MCF 10A (cell line): ENCODE measurements around the gene SMPD4. TPM values are rescaled to one million over a fixed set of nuclear protein-coding genes. Genes with fewer than 3 reads are reported as not detected.
"Not testable (repeated sequence)": the region's sequence is repeated elsewhere in the genome, so short reads cannot be mapped to it uniquely, and the experiment has no call there.

ENCODE experiments used
- BruUV-seq: library from RNA; stranded (reverse); fragments of 400-500 nt; replicated peaks from 2 replicates; lab custom pipeline; 2021; lab: Mats Ljungman, UMichigan
- CTCF ChIA-PET: fragments of 300-600 bp; sonication (Branson Sonifier 250); formaldehyde crosslinking; extraction: SDS; loops from one replicate; lab custom pipeline; 2021; ENCODE audit warnings: antibody characterized with exemption, inconsistent platforms; lab: Yijun Ruan, JAX
- POLR2A ChIA-PET: fragments of 300-600, 350-650 bp; sonication (Branson Sonifier 250); formaldehyde crosslinking; extraction: SDS; loops from one replicate; lab custom pipeline; 2020; ENCODE audit warnings: antibody characterized with exemption, inconsistent platforms; lab: Yijun Ruan, JAX
- DNase-seq: peaks from one replicate; pipeline ENCODE4 v3.0.0-alpha.2; 2018; ENCODE audit not compliant: unreplicated experiment
- H3K27ac Mint-ChIP-seq: one replicate; pipeline ENCODE4 v1.8.0; 2022; ENCODE audit warnings: mild to moderate bottlenecking, low read depth, mixed read lengths; ENCODE audit not compliant: unreplicated experiment
- H3K27me3 Mint-ChIP-seq: one replicate; pipeline ENCODE4 v1.8.0; 2022; ENCODE audit warnings: mixed read lengths; ENCODE audit not compliant: insufficient read depth, unreplicated experiment
- H3K36me3 Mint-ChIP-seq: one replicate; pipeline ENCODE4 v1.8.0; 2022; ENCODE audit warnings: mild to moderate bottlenecking, moderate library complexity, mixed read lengths; ENCODE audit not compliant: insufficient read depth, unreplicated experiment
- H3K4me1 Mint-ChIP-seq: one replicate; pipeline ENCODE4 v1.8.0; 2022; ENCODE audit warnings: mixed read lengths; ENCODE audit not compliant: insufficient read depth, unreplicated experiment
- H3K4me3 Mint-ChIP-seq: one replicate; pipeline ENCODE4 v1.8.0; 2022; ENCODE audit warnings: mild to moderate bottlenecking, moderate library complexity, mixed read lengths; ENCODE audit not compliant: unreplicated experiment
- H3K9me3 Mint-ChIP-seq: one replicate; pipeline ENCODE4 v1.8.0; 2022; ENCODE audit warnings: mixed read lengths; ENCODE audit not compliant: unreplicated experiment
- intact Hi-C: fragments of 100-400 bp; cut with micrococcal nuclease; formaldehyde crosslinking; loops from 2 replicates; pipeline ENCODE4 v1.14.1; 2022
- total RNA-seq: library from RNA; stranded (reverse); gene quantifications from 2 replicates; pipeline ENCODE4 v1.2.3, GENCODE V29; 2022
- TF ChIP-seq, protein P1 (sequence below): fragments of 200-600 bp; IDR thresholded peaks from one replicate; pipeline ENCODE4 v1.8.0; 2022; ENCODE audit warnings: antibody characterized with exemption, mild to moderate bottlenecking; ENCODE audit not compliant: unreplicated experiment

The SMPD4 gene
- total RNA-seq, 1 experiment from 2014 or later: 41.1 TPM

DNA sequence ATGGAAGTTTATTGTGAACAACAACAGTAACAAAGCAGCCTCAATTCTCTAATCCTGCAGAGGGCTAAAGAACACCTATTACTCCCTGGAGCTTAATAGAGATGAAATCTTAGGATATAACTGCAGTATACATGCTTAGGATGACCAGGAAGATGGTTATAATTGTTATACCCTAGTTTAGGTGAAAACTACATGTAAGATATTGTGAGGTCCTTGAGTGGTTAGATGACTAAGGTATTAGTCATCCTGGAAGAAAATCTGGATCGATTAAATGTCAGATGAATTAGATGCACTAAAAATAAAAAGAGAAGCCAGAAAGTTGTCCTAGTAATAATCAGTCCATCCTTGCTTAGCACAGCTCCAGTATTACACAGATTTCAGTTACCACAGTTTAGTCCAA lies 39.1 kb upstream of the SMPD4 start:
- BruUV-seq, H3K4me1 Mint-ChIP-seq, H3K27ac Mint-ChIP-seq, H3K36me3 Mint-ChIP-seq, H3K9me3 Mint-ChIP-seq, POLR2A ChIA-PET, intact Hi-C loops, H3K4me3 Mint-ChIP-seq, CTCF ChIA-PET, DNase-seq: not testable (repeated sequence)
- peaks cover 17% of the 10 kb centered on the region for H3K27me3 Mint-ChIP-seq

DNA sequence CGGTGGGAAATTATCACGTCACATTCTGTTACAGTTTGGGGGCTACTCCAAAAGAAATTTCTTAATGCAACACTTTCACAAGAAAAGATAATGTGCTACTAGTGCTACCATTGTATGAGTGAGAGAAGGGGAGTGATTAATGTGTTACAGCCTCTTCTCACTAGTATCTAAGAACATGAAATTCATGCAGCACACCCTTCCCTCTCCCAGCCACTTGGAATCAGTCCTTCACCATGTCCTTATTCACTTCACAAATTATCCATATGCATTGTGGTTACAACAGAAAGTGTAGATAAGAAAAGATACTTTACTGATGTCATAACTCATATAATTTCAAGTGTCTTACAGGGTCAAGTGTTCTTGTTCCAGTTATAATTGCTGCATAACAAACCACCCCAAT lies 37.7 kb upstream of the SMPD4 start:
- H3K27ac Mint-ChIP-seq, CTCF ChIA-PET, intact Hi-C loops, H3K4me1 Mint-ChIP-seq, DNase-seq, POLR2A ChIA-PET, BruUV-seq, H3K36me3 Mint-ChIP-seq, H3K4me3 Mint-ChIP-seq, H3K9me3 Mint-ChIP-seq: not testable (repeated sequence)
- peaks cover 17% of the 10 kb centered on the region for H3K27me3 Mint-ChIP-seq

DNA sequence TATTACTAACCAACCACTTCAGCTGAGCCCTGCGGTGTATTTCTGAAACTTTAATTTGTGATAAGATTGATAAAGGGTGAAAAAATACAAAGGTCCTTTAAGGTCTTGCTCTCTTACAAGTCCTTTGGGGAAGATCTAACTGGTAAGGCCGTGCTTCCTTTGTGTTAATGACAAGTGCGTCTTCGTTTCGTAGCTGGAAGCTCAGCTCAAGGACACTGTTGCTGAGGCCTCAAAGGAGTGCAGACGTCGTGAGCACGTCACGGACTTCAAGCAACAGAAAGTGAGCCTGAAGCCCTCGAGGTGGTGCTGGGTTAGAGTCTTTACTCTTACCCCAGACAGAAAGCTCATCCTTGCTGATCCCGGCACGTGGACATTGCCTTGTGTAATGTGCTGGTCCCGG lies 25.6 kb upstream of the SMPD4 start:
- intact Hi-C loops, CTCF ChIA-PET, H3K9me3 Mint-ChIP-seq, POLR2A ChIA-PET, DNase-seq, H3K27me3 Mint-ChIP-seq, H3K27ac Mint-ChIP-seq, BruUV-seq, H3K4me1 Mint-ChIP-seq, H3K4me3 Mint-ChIP-seq, H3K36me3 Mint-ChIP-seq: not testable (repeated sequence)

DNA sequence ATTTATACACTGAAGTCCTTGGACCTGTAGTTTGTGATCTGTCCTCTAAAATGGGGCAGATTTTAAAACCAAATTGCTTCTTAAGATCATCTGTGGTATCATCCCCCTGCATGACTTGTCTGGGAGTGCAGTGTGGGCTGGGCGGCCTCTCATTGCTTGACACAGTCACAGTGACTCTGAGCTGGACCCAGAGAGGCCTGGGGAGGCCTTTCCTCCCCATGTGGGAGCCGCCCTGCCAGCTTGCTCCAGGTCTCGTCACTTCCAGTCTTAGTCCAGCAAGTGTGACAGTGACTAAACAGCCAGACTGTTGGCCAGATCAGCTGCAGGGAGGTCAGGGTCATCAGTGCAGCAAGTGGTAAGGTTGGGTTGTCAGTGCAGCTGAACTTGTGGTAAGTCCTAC lies 21.7 kb upstream of the SMPD4 start:
- H3K36me3 Mint-ChIP-seq, CTCF ChIA-PET, H3K27me3 Mint-ChIP-seq, BruUV-seq, H3K4me1 Mint-ChIP-seq, intact Hi-C loops, H3K27ac Mint-ChIP-seq, H3K9me3 Mint-ChIP-seq, DNase-seq, POLR2A ChIA-PET, H3K4me3 Mint-ChIP-seq: not testable (repeated sequence)

DNA sequence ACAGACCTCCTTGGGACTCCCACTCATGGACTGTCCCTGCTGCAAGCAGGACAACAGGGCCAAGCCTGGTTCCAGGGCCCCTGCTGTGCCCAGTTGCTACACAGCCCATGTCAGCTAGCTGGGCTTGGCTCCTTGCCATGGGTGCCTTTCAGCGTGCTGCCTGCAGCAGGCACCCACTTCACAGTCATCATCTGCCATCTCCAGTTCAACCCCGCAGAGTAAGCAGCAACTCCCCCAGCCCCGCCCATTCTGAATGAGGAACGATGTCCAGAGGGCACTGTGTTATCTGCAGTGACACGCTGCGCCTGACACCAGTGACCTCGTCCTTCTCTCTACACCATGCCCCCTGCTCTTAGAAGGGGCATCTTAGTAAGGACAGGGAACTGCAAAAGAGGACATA lies 21.1 kb upstream of the SMPD4 start:
- intact Hi-C loops, CTCF ChIA-PET, H3K27me3 Mint-ChIP-seq, BruUV-seq, H3K27ac Mint-ChIP-seq, H3K36me3 Mint-ChIP-seq, H3K9me3 Mint-ChIP-seq, H3K4me3 Mint-ChIP-seq, DNase-seq, POLR2A ChIA-PET, H3K4me1 Mint-ChIP-seq: not testable (repeated sequence)

DNA sequence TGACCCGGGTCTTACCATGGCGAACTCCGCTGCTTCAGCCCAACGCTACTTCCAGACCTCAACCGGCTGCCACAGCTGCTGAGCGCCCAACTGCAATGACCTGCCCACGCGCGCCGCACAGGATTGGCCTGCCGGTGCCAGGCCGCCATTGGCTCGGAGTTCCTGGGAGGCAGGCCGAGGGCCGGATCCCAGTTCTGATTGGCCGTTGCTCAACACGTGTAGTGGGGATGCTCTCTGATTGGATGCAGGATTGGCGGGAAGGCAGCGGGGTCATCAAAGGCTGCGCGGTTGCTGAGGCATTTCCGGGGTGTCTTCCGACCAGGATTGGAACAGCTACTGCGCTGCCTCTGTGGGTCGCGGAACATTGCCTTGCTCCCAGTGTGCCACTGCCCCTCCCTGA lies 16.9 kb upstream of the SMPD4 start, which contains the start of gene TUBA3E:
Gene TUBA3E (minus strand): TSS at position 97 of the 400 bp plus-strand sequence. CDS start 79 bp downstream, at position 18.
- ChIA-PET CTCF (no interaction called here), POLR2A (no interaction called here)
- BruUV-seq: no TSS peak

DNA sequence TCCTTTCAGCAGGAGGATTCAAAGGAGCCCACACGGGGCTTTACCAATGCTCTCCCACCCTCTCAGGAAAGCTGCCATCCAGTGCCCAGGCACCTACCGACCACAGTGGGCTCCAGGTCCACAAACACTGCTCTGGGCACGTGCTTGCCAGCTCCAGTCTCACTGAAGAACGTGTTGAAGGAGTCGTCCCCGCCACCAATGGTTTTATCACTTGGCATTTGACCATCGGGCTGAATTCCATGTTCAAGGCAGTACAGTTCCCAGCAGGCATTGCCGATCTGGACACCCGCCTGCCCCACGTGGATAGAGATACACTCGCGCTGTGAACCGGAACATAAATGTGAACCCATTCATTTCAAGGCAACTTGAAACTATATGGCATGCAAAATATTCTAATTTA lies 14.7 kb upstream of the SMPD4 start:
- H3K36me3 Mint-ChIP-seq, POLR2A ChIA-PET, intact Hi-C loops, CTCF ChIA-PET, DNase-seq, H3K27me3 Mint-ChIP-seq, H3K9me3 Mint-ChIP-seq, H3K4me3 Mint-ChIP-seq, H3K27ac Mint-ChIP-seq, H3K4me1 Mint-ChIP-seq, BruUV-seq: not testable (repeated sequence)

More for the DNA sequence above, 16.9 kb upstream of the SMPD4 start, which contains the start of gene TUBA3E:
- TF ChIP-seq, protein P1, sequence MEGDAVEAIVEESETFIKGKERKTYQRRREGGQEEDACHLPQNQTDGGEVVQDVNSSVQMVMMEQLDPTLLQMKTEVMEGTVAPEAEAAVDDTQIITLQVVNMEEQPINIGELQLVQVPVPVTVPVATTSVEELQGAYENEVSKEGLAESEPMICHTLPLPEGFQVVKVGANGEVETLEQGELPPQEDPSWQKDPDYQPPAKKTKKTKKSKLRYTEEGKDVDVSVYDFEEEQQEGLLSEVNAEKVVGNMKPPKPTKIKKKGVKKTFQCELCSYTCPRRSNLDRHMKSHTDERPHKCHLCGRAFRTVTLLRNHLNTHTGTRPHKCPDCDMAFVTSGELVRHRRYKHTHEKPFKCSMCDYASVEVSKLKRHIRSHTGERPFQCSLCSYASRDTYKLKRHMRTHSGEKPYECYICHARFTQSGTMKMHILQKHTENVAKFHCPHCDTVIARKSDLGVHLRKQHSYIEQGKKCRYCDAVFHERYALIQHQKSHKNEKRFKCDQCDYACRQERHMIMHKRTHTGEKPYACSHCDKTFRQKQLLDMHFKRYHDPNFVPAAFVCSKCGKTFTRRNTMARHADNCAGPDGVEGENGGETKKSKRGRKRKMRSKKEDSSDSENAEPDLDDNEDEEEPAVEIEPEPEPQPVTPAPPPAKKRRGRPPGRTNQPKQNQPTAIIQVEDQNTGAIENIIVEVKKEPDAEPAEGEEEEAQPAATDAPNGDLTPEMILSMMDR: no peak
- no peak within 1 kb of the TSS for H3K27ac Mint-ChIP-seq
- H3K27me3 Mint-ChIP-seq: no peaks in the 10 kb centered on the region
- H3K4me3 Mint-ChIP-seq: no peak within 1 kb of the TSS
- no peaks in the 10 kb centered on the region for H3K4me1 Mint-ChIP-seq
- H3K36me3 Mint-ChIP-seq: no peaks in the 10 kb centered on the region
- intact Hi-C loops: no loop called here
- H3K9me3 Mint-ChIP-seq: no peaks in the 10 kb centered on the region
- DNase-seq: no peak

DNA sequence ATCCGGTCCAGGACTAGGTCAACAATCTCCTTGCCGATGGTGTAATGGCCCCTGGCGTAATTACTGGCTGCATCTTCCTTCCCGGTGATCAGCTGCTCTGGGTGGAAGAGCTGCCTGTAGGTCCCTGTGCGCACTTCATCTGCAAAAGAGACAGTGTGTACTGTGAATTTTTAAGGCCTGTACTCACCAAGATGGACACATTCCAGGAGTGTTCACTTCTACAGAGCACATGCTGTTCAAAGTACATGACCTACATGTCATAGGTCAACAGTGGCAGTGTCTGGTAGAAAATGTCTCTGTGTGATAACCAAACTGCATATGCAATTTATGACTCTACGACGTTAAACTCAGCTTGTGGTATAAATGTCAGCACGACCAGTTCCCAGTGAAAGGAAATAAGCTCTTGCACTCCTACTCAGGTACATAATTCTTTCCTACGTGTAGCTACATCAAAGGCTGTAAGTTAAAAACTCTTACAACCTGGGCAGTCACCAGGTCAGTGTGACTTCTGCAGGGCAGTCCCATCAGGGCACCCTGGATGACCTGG lies 13.8 kb upstream of the SMPD4 start:
- CTCF ChIA-PET, H3K27ac Mint-ChIP-seq, H3K27me3 Mint-ChIP-seq, H3K36me3 Mint-ChIP-seq, intact Hi-C loops, POLR2A ChIA-PET, BruUV-seq, H3K4me1 Mint-ChIP-seq, H3K4me3 Mint-ChIP-seq, H3K9me3 Mint-ChIP-seq, DNase-seq: not testable (repeated sequence)

DNA sequence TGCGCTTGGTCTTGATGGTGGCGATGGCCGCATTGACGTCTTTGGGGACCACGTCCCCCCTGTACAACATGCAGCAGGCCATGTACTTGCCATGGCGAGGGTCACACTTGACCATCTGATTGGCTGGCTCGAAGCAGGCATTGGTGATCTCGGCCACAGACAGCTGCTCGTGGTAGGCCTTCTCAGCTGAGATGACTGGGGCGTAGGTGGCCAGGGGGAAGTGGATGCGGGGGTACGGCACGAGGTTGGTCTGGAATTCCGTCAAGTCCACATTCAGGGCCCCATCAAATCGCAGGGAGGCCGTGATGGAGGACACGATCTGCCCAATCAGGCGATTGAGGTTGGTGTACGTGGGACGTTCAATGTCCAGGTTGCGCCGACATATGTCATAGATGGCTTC lies 12.4 kb upstream of the SMPD4 start:
- H3K27ac Mint-ChIP-seq, intact Hi-C loops, POLR2A ChIA-PET, BruUV-seq, H3K4me3 Mint-ChIP-seq, DNase-seq, CTCF ChIA-PET, H3K9me3 Mint-ChIP-seq, H3K36me3 Mint-ChIP-seq, H3K27me3 Mint-ChIP-seq, H3K4me1 Mint-ChIP-seq: not testable (repeated sequence)
